Mesothelial cell of epicardium (in vitro differentiated cells): ENCODE measurements around the gene MYOCD. TPM values are rescaled to one million over a fixed set of nuclear protein-coding genes. Genes with fewer than 3 reads are reported as not detected.

Source experiments
- DNase-seq, 2 experiments: peaks; one replicate each; pipeline ENCODE4 v3.0.0; 2021; ENCODE audit warnings: low spot score in 2 of 2; ENCODE audit not compliant: unreplicated experiment in 2 of 2
- H3K27ac Mint-ChIP-seq: 2 replicates; pipeline ENCODE4 v1.8.0; 2021; ENCODE audit warnings: mixed read lengths
- H3K27me3 Mint-ChIP-seq: 2 replicates; pipeline ENCODE4 v1.8.0; 2021; ENCODE audit warnings: low read depth, mixed read lengths
- H3K36me3 Mint-ChIP-seq: 2 replicates; pipeline ENCODE4 v1.8.0; 2021; ENCODE audit warnings: mixed read lengths
- H3K4me1 Mint-ChIP-seq: 2 replicates; pipeline ENCODE4 v1.8.0; 2021; ENCODE audit warnings: mixed read lengths
- H3K4me3 Mint-ChIP-seq: 2 replicates; pipeline ENCODE4 v1.8.0; 2021; ENCODE audit warnings: mild to moderate bottlenecking, moderate library complexity, mixed read lengths
- H3K9me3 Mint-ChIP-seq: 2 replicates; pipeline ENCODE4 v1.8.0; 2021; ENCODE audit warnings: mixed read lengths
- total RNA-seq: library from RNA; stranded (reverse); gene quantifications from 3 replicates; pipeline ENCODE4 v1.2.1, GENCODE V29; 2021
- TF ChIP-seq, protein P1 (sequence below): fragments of 200-600 bp; sonication (generic); IDR thresholded peaks from one replicate; pipeline ENCODE4 v1.5.0; 2021; ENCODE audit warnings: antibody characterized with exemption; ENCODE audit not compliant: unreplicated experiment

Gene MYOCD
- total RNA-seq, 1 donor from 2014 or later: 10.3 TPM

DNA sequence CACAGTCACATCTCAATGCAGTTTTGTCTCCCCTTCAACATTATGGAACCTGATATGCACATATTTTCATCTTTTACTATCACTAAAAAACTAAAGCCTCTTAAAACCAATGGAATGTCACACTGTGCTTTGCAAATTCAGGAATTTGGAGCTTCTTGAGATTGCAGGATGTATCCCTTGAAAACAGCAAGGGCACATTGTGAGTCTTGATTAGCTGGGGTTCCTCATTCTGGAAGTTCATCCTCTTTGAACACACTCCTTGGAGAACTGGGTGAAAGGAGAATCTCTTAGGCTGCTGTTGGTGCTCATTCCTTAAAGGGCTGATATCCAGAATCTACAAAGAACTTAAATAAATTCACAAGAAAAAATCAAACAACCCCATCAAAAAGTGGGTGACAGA is 21.1 kb upstream of the MYOCD start:
- Mint-ChIP-seq H3K4me1 (peaks cover 5% of the 10 kb centered on the region), H3K27ac (no peak overlapping the region), H3K4me3 (no peak overlapping the region), H3K27me3 (peaks cover 2% of the 10 kb centered on the region), H3K36me3 (no peaks in the 10 kb centered on the region), H3K9me3 (peaks cover 4% of the 10 kb centered on the region)
- TF ChIP-seq, protein P1, sequence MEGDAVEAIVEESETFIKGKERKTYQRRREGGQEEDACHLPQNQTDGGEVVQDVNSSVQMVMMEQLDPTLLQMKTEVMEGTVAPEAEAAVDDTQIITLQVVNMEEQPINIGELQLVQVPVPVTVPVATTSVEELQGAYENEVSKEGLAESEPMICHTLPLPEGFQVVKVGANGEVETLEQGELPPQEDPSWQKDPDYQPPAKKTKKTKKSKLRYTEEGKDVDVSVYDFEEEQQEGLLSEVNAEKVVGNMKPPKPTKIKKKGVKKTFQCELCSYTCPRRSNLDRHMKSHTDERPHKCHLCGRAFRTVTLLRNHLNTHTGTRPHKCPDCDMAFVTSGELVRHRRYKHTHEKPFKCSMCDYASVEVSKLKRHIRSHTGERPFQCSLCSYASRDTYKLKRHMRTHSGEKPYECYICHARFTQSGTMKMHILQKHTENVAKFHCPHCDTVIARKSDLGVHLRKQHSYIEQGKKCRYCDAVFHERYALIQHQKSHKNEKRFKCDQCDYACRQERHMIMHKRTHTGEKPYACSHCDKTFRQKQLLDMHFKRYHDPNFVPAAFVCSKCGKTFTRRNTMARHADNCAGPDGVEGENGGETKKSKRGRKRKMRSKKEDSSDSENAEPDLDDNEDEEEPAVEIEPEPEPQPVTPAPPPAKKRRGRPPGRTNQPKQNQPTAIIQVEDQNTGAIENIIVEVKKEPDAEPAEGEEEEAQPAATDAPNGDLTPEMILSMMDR: no peak
- no peak for DNase-seq

DNA sequence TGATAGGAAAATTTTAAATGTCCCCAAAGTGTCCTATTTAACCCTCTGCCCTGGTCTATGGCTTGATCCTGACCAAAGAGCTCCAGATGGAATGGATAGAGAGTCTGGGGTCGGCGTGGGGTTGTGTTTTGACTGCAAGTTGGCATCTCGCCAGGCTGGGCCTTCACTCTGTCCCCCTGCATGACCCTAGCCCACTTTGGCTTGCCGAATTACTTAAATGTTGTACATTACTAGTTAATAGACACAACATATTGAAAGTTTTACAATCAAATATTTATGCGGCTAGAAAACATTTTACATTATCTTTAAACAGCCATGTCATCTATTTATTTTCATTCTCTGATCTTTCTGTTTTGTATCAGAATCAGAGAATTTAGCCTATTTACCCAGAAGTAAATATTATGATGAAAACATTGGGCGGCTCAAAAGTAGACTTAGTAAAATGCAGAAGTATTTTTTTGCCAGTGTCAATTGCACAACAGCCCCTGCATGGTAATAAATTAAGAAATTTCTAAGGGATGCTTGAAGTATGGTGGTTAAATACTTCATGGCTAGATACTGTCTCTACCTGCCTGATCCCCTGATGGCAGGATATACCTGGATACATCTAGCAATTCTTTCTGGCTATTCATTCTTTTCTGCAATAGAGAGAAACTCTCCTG is 18.8 kb upstream of the MYOCD start:
- Mint-ChIP-seq H3K4me1 (peaks cover 5% of the 10 kb centered on the region), H3K4me3 (no peak overlapping the region), H3K27me3 (peaks cover 3% of the 10 kb centered on the region), H3K36me3 (no peaks in the 10 kb centered on the region), H3K9me3 (no peaks in the 10 kb centered on the region), H3K27ac (no peak overlapping the region)
- no peak for DNase-seq
- TF ChIP-seq, protein P1: no peak

GRCh38 chr17:12648498-12648897 is 17.2 kb upstream of the MYOCD start:
- Mint-ChIP-seq H3K9me3 (no peaks in the 10 kb centered on the region), H3K4me3 (no peak overlapping the region), H3K36me3 (no peaks in the 10 kb centered on the region), H3K4me1 (no peaks in the 10 kb centered on the region), H3K27ac (no peak overlapping the region), H3K27me3 (peaks cover 3% of the 10 kb centered on the region)
- DNase-seq: no peak
- TF ChIP-seq, protein P1: no peak

- no peaks in the 10 kb centered on the region for H3K36me3 Mint-ChIP-seq
- H3K4me3 Mint-ChIP-seq: no peak overlapping the region
- no peaks in the 10 kb centered on the region for H3K9me3 Mint-ChIP-seq
- H3K4me1 Mint-ChIP-seq: peaks cover 3% of the 10 kb centered on the region
- no peak overlapping the region for H3K27ac Mint-ChIP-seq
- DNase-seq: no peak
- TF ChIP-seq, protein P1: no peak
- no peaks in the 10 kb centered on the region for H3K27me3 Mint-ChIP-seq
Observed at GRCh38 chr17:12655936-12656335, 9.8 kb upstream of the MYOCD start.

- Mint-ChIP-seq H3K27me3 (no peaks in the 10 kb centered on the region), H3K4me3 (no peak overlapping the region), H3K9me3 (no peaks in the 10 kb centered on the region), H3K4me1 (peaks cover 3% of the 10 kb centered on the region), H3K27ac (no peak overlapping the region), H3K36me3 (no peaks in the 10 kb centered on the region)
- TF ChIP-seq, protein P1: no peak
- no peak for DNase-seq
Observed at GRCh38 chr17:12656354-12656753, 9.3 kb upstream of the MYOCD start.
